ENCODE measurements around the gene TSPEAR. TPM values are rescaled to one million over a fixed set of nuclear protein-coding genes. Genes with fewer than 3 reads are reported as not detected.

Gene TSPEAR
- total and polyA plus RNA-seq, 2 of the 13 experiments (the other 11 are each of a cell fraction or from before 2014, with no cell fraction given), result 0.07 to 0.32 TPM

- TF ChIP-seq ZNF687 (CRISPR knock-in tag; IDR thresholded peaks at IDR 0.05) (peak; percentile 36; the same call in 1 of the 2 replicates), GABPB1 (CRISPR knock-in tag; IDR thresholded peaks at IDR 0.05) (peak; percentile 48; the same call in 1 of the 2 replicates)
Observed at GRCh38 chr21:44734841-44735240, 23.5 kb upstream of the TSPEAR start (continued).

- Histone ChIP-seq H2AFZ (ENCODE audit: low read length) (no peak overlapping the region), H3K4me1 (ENCODE audit: insufficient read depth, low read length) (peaks cover 70% of the 10 kb centered on the region), H3K27me3 (ENCODE audit: control insufficient read depth in 1 of 2, insufficient read depth in 2 of 2, low read length in 2 of 2) (peaks cover 4 to 49% of the 10 kb centered on the region in 2 experiments), H3K27ac (ENCODE audit: extremely low read length, insufficient read depth, low read length) (no peak overlapping the region), H3K79me2 (ENCODE audit: insufficient read depth, low read length) (no peaks in the 10 kb centered on the region), H3K9me3 (ENCODE audit: low read length) (no peaks in the 10 kb centered on the region), H3K36me3 (replicated peaks in 1 of 2; ENCODE audit: control insufficient read depth in 1 of 2, insufficient read depth in 2 of 2, low read length in 2 of 2) (no peaks in the 10 kb centered on the region), H4K20me1 (ENCODE audit: insufficient read depth, low read length) (no peaks in the 10 kb centered on the region), H3K4me3 (replicated peaks in 1 of 3; ENCODE audit: insufficient read depth in 1 of 3, low read depth in 2 of 3, low read length in 3 of 3) (no peak overlapping the region; a peak in 1 of 6 replicates), H3K9ac (ENCODE audit: insufficient read depth, low read depth, low read length) (no peak overlapping the region), H3K4me2 (ENCODE audit: low read depth, low read length) (peak overlapping the region; percentile 38)
- POLR2A ChIA-PET, result no interaction called here
- WGBS (ENCODE audit: low lambda C conversion rate), result 62% methylated on average over 11 of the region's 21 CpGs
- CTCF ChIA-PET (ENCODE audit: low intra/inter-chr PET ratio, low total read pairs), result no interaction called here
- intact Hi-C loops (cut with micrococcal nuclease; ENCODE audit: unreplicated experiment), result no loop called here
- DNase-seq (ENCODE audit: low spot score), result no peak
- no peak for ATAC-seq
- no TSS peak for BruUV-seq (replicated peaks)
- FAIRE-seq, result no peak
- TF ChIP-seq KDM5B (CRISPR knock-in tag; IDR thresholded peaks at IDR 0.05; ENCODE audit: borderline replicate concordance) (0 out of 2 replicates have a peak, but pooled peaks have one; percentile 0), ZNF619 (CRISPR knock-in tag; IDR thresholded peaks at IDR 0.05) (no peak)
- in situ Hi-C loops (cut with HindIII; ENCODE audit: extremely low pct_ligation_motif_present, low pct_unique_long_range_greater_than_20kb), result no loop called here
Observed at GRCh38 chr21:44734026-44734745, 22.8 kb upstream of the TSPEAR start.
